ENCODE data around the gene RBM33.

GRCh38 chr7:155674556-155674955, 30.1 kb downstream of the RBM33 start:
- no peak for TF ChIP-seq CTCF (IDR thresholded peaks at IDR 0.05)
- TF ChIP-seq POLR2A (IDR thresholded peaks at IDR 0.05): no peak
